Measurements from ENCODE around the gene KIF3A.

Gene KIF3A

DNA sequence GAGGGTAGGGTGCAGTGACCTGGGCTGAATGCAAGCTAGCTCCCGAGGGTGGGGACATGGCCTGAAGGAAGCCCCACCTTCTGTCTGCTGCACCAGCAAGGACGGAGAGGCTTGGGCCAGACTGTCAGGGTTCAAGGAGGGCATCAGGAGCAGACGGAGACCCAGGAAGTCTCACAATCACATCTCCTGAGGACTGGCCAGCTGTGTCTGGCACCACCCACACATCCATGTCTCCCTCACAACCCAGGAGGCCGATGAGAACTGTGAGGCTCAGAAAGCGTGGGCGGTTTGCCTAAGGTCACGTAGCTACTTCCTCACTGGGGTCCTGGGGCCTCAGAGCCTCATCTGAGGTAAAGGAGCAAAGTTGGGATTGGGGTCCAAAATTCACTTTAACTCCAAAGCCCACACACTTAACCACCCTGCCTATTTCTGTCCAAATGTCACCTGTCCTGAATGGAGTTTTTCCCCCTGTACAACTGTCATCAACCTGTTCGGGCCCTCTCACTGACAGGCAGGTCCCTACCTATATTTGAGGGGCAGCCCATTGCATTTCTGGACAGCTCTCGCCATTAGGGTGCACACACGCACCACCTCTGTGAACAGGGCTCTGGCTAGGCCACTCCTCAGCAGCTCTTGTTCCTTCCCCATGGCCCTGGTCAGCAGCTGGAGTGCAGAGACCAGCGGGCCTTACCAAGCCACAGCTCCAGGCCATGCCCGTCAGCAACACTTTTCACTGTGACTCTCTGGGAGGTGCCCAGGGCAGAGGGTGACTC lies 75.9 kb downstream of the KIF3A start:
- DNase-seq = no peak

DNA sequence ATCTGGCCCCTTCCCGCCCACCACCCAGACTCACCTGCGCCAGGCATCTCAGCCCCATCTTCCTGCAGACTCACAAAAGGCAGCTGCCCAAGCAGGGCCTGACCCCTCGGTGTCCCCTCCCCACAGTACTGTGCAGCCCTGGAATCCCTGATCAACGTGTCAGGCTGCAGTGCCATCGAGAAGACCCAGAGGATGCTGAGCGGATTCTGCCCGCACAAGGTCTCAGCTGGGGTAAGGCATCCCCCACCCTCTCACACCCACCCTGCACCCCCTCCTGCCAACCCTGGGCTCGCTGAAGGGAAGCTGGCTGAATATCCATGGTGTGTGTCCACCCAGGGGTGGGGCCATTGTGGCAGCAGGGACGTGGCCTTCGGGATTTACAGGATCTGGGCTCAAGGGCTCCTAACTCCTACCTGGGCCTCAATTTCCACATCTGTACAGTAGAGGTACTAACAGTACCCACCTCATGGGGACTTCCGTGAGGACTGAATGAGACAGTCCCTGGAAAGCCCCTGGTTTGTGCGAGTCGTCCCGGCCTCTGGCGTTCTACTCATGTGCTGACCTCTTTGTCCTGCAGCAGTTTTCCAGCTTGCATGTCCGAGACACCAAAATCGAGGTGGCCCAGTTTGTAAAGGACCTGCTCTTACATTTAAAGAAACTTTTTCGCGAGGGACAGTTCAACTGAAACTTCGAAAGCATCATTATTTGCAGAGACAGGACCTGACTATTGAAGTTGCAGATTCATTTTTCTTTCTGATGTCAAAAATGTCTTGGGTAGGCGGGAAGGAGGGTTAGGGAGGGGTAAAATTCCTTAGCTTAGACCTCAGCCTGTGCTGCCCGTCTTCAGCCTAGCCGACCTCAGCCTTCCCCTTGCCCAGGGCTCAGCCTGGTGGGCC lies 77.5 kb downstream of the KIF3A start:
- no peak for DNase-seq

DNA sequence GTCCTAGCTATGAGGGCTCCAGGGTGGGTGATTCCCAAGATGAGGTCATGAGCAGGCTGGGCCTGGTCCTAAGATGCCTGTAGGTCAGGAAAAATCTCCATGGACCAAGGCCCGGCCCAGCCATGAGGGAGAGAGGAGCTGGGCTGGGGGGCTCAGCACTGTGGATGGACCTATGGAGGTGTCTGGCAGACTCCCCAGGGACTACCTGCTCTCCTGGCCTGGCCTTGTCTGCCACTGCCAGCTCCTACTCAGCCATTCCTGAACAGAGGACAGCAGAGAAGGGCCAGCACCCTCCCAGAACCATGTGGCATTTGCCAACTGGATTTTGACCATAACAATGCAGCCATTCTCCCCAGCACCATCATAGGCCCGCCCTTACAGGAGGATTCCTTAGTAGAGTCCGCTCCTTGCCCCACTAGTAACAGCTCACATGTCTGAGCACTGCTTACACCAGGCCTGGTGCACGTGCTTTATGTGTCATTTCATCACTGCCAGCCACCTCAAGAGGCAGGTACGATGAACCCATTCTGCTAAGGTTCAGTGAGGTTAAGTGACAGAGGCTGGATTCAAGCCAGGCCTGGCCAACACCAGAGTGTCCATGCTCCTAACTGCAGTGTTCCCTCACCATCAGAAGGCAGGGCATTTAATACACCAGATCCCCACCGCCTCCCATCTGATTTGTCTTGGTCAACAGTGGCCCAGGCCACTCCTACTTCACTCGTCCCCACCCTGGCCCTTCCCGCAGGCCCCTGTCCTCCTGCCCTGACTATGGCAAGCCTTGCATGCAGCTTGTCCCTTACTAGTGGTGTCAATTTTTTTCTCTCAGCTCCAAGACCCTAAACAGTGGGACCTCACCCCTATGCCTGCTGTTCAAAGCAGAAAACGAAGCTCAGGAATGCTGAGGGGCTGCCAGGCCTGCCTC lies 78.7 kb downstream of the KIF3A start:
- no peak for DNase-seq

- DNase-seq = no peak
These were observed 79.5 kb downstream of the KIF3A start, which contains the start of gene IL13 for GRCh38 chr5:132657676-132658380. Gene IL13, plus strand, starts transcription at chr5:132658173. Its CDS starts 14 bp downstream, at chr5:132658187.

DNA sequence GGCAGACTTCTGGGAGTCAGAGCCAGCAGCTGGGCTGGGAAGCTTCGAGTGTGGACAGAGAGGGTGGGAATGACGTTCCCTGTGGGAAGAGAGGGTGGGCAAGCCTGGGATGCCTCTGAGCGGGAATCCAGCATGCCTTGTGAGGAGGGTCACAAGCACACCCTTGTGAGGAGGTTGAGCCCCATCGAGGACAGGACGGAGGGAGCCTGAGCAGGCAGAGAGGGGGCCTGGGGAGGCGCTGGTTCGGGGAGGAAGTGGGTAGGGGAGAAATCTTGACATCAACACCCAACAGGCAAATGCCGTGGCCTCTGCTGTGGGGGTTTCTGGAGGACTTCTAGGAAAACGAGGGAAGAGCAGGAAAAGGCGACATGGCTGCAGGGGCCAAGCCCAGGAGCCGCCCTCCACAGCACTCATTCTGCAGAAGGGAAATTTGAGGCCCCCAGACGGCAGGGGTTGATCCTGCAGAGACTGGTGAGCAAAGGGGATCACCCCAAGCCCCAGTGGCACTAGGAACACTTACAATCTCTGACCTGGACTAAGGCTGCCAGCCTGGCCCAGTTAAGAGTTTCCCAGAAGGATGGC lies 80.5 kb downstream of the KIF3A start:
- no peak for DNase-seq

- DNase-seq = no peak
These were observed 81.2 kb downstream of the KIF3A start for GRCh38 chr5:132655821-132656773.

- DNase-seq = no peak
These were observed 83.6 kb downstream of the KIF3A start for GRCh38 chr5:132653716-132654115.

- no peak for DNase-seq
These were observed 85.4 kb downstream of the KIF3A start for GRCh38 chr5:132651838-132652469.

DNA sequence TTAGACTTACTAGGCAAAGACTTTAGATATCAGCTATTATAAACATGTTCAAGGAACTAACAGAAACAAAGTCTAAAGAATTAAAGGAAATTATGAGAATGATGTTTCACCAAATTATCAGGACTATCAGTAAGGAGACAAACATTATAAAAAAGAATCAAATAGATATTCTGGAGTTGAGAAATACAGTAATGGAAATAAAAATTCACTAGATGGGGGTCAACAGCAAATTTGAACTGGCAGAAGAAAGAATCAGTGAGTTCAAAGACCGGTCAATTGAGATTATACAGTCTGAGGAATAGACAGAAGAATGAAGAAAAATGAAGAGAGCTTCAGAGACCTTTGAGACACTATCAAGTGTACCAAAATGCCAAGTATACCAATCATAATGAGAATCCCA lies 89.0 kb downstream of the KIF3A start:
- no peak for DNase-seq

DNA sequence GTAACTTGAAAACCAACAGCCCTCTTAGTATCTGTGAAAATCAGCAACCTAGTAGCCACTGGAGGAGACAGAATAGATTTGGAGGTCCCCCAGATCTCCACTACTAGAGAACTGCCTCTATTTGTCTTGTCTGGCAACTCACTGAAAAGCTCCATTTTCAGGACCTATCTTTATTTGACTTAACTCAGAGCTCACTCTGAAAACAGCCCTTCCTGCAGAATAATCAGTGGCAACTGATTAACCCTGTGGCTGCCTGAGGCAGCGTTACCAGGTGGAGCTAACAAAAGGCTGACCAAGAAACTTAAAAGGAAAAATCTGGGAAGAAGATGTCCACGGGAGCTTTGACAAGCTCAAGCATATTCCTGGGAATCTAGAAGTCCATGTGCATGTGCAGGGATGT lies 89.9 kb downstream of the KIF3A start:
- DNase-seq = no peak

DNA sequence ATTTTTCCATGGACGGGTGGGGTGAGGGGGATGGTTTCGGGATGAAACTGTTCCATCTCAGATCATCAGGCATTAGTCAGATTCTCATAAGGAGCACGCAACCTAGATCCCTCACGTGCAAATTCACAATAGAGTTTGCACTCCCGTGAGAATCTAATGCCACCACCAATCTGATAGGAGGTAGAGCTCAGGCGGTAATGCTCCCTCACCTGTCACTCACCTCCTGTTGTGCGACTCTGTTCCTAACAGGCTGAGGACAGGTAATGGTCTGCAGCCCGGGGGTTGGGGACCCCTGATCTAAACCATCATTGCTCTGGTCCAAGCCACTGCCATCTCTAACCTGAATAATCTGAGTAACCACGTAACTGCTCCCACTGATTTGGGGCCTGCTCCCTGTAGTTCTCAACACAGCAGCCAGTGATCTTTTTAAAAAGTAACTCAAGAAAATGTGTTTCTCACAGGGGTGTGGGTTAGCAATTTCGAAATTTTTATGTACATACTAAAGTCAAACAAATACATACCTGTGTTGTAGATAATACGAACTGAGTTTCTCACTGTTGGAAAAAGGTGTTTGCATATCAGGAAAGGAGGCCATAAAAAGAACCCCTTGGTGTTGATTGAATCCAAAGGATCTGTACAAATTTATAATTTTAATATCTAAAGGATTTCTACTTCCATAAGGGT lies 90.6 kb downstream of the KIF3A start:
- no peak for DNase-seq

GRCh38 chr5:132644177-132644576 lies 93.2 kb downstream of the KIF3A start:
- DNase-seq = no peak
